ENCODE results near the gene MAP7D3.

- TF ChIP-seq TAF1 (IDR thresholded peaks at IDR 0.05; ENCODE audit: borderline replicate concordance, low read depth, low read length) (no peak), POLR2A (IDR thresholded peaks at IDR 0.05; ENCODE audit: low read depth, low read length) (no peak)
Observed at GRCh38 chrX:136210243-136210642, 41.0 kb downstream of the MAP7D3 start.
